Subcutaneous adipose tissue (tissue), 4 donors: Measurements from ENCODE around the gene ATF3. TPM values are rescaled to one million over a fixed set of nuclear protein-coding genes. Genes with fewer than 3 reads are reported as not detected.

Experiments
- CTCF ChIP-seq: fragments of 450-650 bp; IDR thresholded peaks from one replicate; pipeline ENCODE4 v1.5.1; 2016; ENCODE audit warnings: low read depth, mild to moderate bottlenecking, control low read depth, antibody characterized with exemption, moderate library complexity
- total RNA-seq, 4 donors: library from RNA; depleted of rRNA; stranded (reverse); fragments of >200 nt; gene quantifications; one replicate each; pipeline ENCODE4 v1.1.0, GENCODE V29; 2016

Gene ATF3
- total RNA-seq, 4 donors from 2014 or later, result 3.2 to 67.1 (median 20.7) TPM

GRCh38 chr1:212610575-212610967 is 2.0 kb downstream of the ATF3 start:
- no peak for TF ChIP-seq CTCF

- no peak for TF ChIP-seq CTCF
These were observed 2.7 kb downstream of the ATF3 start for GRCh38 chr1:212611000-212611948.

GRCh38 chr1:212612041-212612961 is 3.7 kb downstream of the ATF3 start:
- TF ChIP-seq CTCF, result no peak

- no peak for TF ChIP-seq CTCF
These were observed 5.1 kb downstream of the ATF3 start for GRCh38 chr1:212613440-212614335.

- no peak for TF ChIP-seq CTCF
These were observed 6.1 kb downstream of the ATF3 start for GRCh38 chr1:212614453-212615200.

- TF ChIP-seq CTCF, result no peak
These were observed 6.6 kb downstream of the ATF3 start for GRCh38 chr1:212615201-212615470.
